A673 (cell line): Measurements from ENCODE around the gene MT4.

Experiments used
- CTCF ChIP-seq: fragments of 300-800, 200-600 bp; sonication (generic); conservative IDR thresholded peaks from 2 replicates; pipeline ENCODE4 v1.5.1; 2017; ENCODE audit warnings: low read depth, mild to moderate bottlenecking, antibody characterized with exemption, low read length, moderate library complexity, mixed read lengths
- EZH2 ChIP-seq: fragments of 200-600 bp; sonication (generic); IDR thresholded peaks from 2 replicates; pipeline ENCODE4 v1.6.1; 2017; ENCODE audit warnings: borderline replicate concordance, low read depth, mild to moderate bottlenecking, mixed read lengths, antibody characterized with exemption, low read length; ENCODE audit not compliant: poor library complexity, severe bottlenecking

- TF ChIP-seq CTCF (no peak), EZH2 (no peak)
These were observed 22.8 kb upstream of the MT4 start for GRCh38 chr16:56542039-56542438.
